ENCODE measurements around the gene ARHGAP23.
"Not testable (repeated sequence)": the region's sequence is repeated elsewhere in the genome, so short reads cannot be mapped to it uniquely, and the experiment has no call there.

Gene ARHGAP23

GRCh38 chr17:38463451-38463858 lies 35.2 kb downstream of the ARHGAP23 start:
- DNase-seq = no peak

- DNase-seq = no peak
These were observed 36.0 kb downstream of the ARHGAP23 start for GRCh38 chr17:38464251-38464722.

- DNase-seq = no peak
These were observed 36.6 kb downstream of the ARHGAP23 start for GRCh38 chr17:38464723-38465390.

- DNase-seq = no peak
These were observed 37.4 kb downstream of the ARHGAP23 start for GRCh38 chr17:38465391-38466345.

- no peak for DNase-seq
These were observed 38.4 kb downstream of the ARHGAP23 start for GRCh38 chr17:38466346-38467315.

- no peak for DNase-seq
These were observed 39.2 kb downstream of the ARHGAP23 start for GRCh38 chr17:38467491-38467890.

- no peak for DNase-seq
These were observed 41.6 kb downstream of the ARHGAP23 start for GRCh38 chr17:38469875-38470274.

- not testable (repeated sequence) for DNase-seq
These were observed 43.0 kb downstream of the ARHGAP23 start for GRCh38 chr17:38471253-38471652.

- DNase-seq = not testable (repeated sequence)
These were observed 46.4 kb downstream of the ARHGAP23 start for GRCh38 chr17:38474666-38475065.

- no peak for DNase-seq
These were observed 48.3 kb downstream of the ARHGAP23 start for GRCh38 chr17:38476549-38476948.

- DNase-seq = not testable (repeated sequence)
These were observed 49.2 kb downstream of the ARHGAP23 start for GRCh38 chr17:38477417-38477816.

- not testable (repeated sequence) for DNase-seq
These were observed 49.7 kb downstream of the ARHGAP23 start for GRCh38 chr17:38477951-38478350.

- not testable (repeated sequence) for DNase-seq
These were observed 50.4 kb downstream of the ARHGAP23 start for GRCh38 chr17:38478667-38479066.

- DNase-seq = not testable (repeated sequence)
These were observed 53.9 kb downstream of the ARHGAP23 start for GRCh38 chr17:38482039-38482699.

- not testable (repeated sequence) for DNase-seq
These were observed 54.4 kb downstream of the ARHGAP23 start for GRCh38 chr17:38482700-38483043.

GRCh38 chr17:38484242-38485145 lies 56.2 kb downstream of the ARHGAP23 start:
- DNase-seq = not testable (repeated sequence)

- no peak for DNase-seq
These were observed 56.8 kb downstream of the ARHGAP23 start for GRCh38 chr17:38485146-38485468.

GRCh38 chr17:38485681-38486298 lies 57.5 kb downstream of the ARHGAP23 start:
- not testable (repeated sequence) for DNase-seq

- DNase-seq = not testable (repeated sequence)
These were observed 61.5 kb downstream of the ARHGAP23 start for GRCh38 chr17:38489774-38490173.

- not testable (repeated sequence) for DNase-seq
These were observed 63.2 kb downstream of the ARHGAP23 start for GRCh38 chr17:38491346-38492066.
